ENCODE data around the gene NLRP14. TPM values are rescaled to one million over a fixed set of nuclear protein-coding genes. Genes with fewer than 3 reads are reported as not detected.

Gene NLRP14
- total RNA-seq (2022) (not detected in 2 replicates), Bru-seq, nascent RNA (percentile 12 among the genes with signal in this experiment), BruChase-seq, experiment 1, labeled RNA remaining after a 6-hour chase (percentile 10 among the genes with signal in this experiment), BruChase-seq, experiment 2, labeled RNA remaining after a 2-hour chase (percentile 9 among the genes with signal in this experiment)
- long read RNA-seq = 0 reads

GRCh38 chr11:7020183-7020917 lies at the start of gene NLRP14, which contains the start of gene ZNF214:
TSS of gene NLRP14 (plus strand) at chr11:7020479. CDS start at chr11:7038587, 18,108 bp downstream.
TSS of gene ZNF214 (minus strand) at chr11:7020346. CDS start at chr11:7002835, 17,511 bp downstream.
- CTCF ChIA-PET = interaction anchor here (0.6 kb wide), 1 partner anchor 194 kb away, joined by 8 read pairs; no protein-coding TSS in a partner anchor
- peaks cover 14% of the 10 kb centered on the region for H3K36me3 Mint-ChIP-seq (ENCODE audit: insufficient read depth, unreplicated experiment)
- H3K27me3 Mint-ChIP-seq (ENCODE audit: unreplicated experiment) = no peaks in the 10 kb centered on the region
- no TSS peak for BruUV-seq (replicated peaks)
- no peak for TF ChIP-seq CTCF (IDR thresholded peaks at IDR 0.05; ENCODE audit: unreplicated experiment)
- DNase-seq = peak; percentile 81
- peak within 1 kb of the TSS; percentile 52 for H3K27ac Mint-ChIP-seq (ENCODE audit: unreplicated experiment)
- intact Hi-C loops (cut with micrococcal nuclease; ENCODE audit: unreplicated experiment) = no loop called here
- peak within 1 kb of the TSS; percentile 75 for H3K4me3 Mint-ChIP-seq (ENCODE audit: low read depth, unreplicated experiment)
- no peaks in the 10 kb centered on the region for H3K9me3 Mint-ChIP-seq (ENCODE audit: low read depth, unreplicated experiment)
- H3K4me1 Mint-ChIP-seq (ENCODE audit: low read depth, unreplicated experiment) = no peaks in the 10 kb centered on the region

GRCh38 chr11:6979365-6979764 lies 40.9 kb upstream of the NLRP14 start:
- CTCF ChIA-PET = no interaction called here
- H3K4me3 Mint-ChIP-seq (ENCODE audit: low read depth, unreplicated experiment) = no peak overlapping the region
- H3K27me3 Mint-ChIP-seq (ENCODE audit: unreplicated experiment) = no peaks in the 10 kb centered on the region
- H3K36me3 Mint-ChIP-seq (ENCODE audit: insufficient read depth, unreplicated experiment) = no peaks in the 10 kb centered on the region
- intact Hi-C loops (cut with micrococcal nuclease; ENCODE audit: unreplicated experiment) = no loop called here
- H3K27ac Mint-ChIP-seq (ENCODE audit: unreplicated experiment) = no peak overlapping the region
- H3K9me3 Mint-ChIP-seq (ENCODE audit: low read depth, unreplicated experiment) = no peaks in the 10 kb centered on the region
- DNase-seq = no peak
- H3K4me1 Mint-ChIP-seq (ENCODE audit: low read depth, unreplicated experiment) = no peaks in the 10 kb centered on the region
- BruUV-seq (replicated peaks) = no TSS peak
- no peak for TF ChIP-seq CTCF (IDR thresholded peaks at IDR 0.05; ENCODE audit: unreplicated experiment)

- TF ChIP-seq CTCF (IDR thresholded peaks at IDR 0.05; ENCODE audit: unreplicated experiment) = no peak
- CTCF ChIA-PET = no interaction called here
- Mint-ChIP-seq H3K4me3 (ENCODE audit: low read depth, unreplicated experiment) (no peak overlapping the region), H3K36me3 (ENCODE audit: insufficient read depth, unreplicated experiment) (no peaks in the 10 kb centered on the region), H3K27ac (ENCODE audit: unreplicated experiment) (no peak overlapping the region), H3K27me3 (ENCODE audit: unreplicated experiment) (peaks cover 25% of the 10 kb centered on the region), H3K4me1 (ENCODE audit: low read depth, unreplicated experiment) (no peaks in the 10 kb centered on the region), H3K9me3 (ENCODE audit: low read depth, unreplicated experiment) (no peaks in the 10 kb centered on the region)
- no peak for DNase-seq
- intact Hi-C loops (cut with micrococcal nuclease; ENCODE audit: unreplicated experiment) = no loop called here
- no TSS peak for BruUV-seq (replicated peaks)
These were observed 33.8 kb upstream of the NLRP14 start for GRCh38 chr11:6986487-6986886.

GRCh38 chr11:6988506-6988905 lies 31.8 kb upstream of the NLRP14 start:
- no TSS peak for BruUV-seq (replicated peaks)
- Mint-ChIP-seq H3K9me3 (ENCODE audit: low read depth, unreplicated experiment) (no peaks in the 10 kb centered on the region), H3K36me3 (ENCODE audit: insufficient read depth, unreplicated experiment) (no peaks in the 10 kb centered on the region), H3K4me3 (ENCODE audit: low read depth, unreplicated experiment) (no peak overlapping the region), H3K27me3 (ENCODE audit: unreplicated experiment) (peaks cover 25% of the 10 kb centered on the region), H3K4me1 (ENCODE audit: low read depth, unreplicated experiment) (no peaks in the 10 kb centered on the region), H3K27ac (ENCODE audit: unreplicated experiment) (no peak overlapping the region)
- TF ChIP-seq CTCF (IDR thresholded peaks at IDR 0.05; ENCODE audit: unreplicated experiment) = no peak
- intact Hi-C loops (cut with micrococcal nuclease; ENCODE audit: unreplicated experiment) = no loop called here
- CTCF ChIA-PET = no interaction called here
- DNase-seq = no peak
